ENCODE measurements around the gene CEACAM19. TPM values are rescaled to one million over a fixed set of nuclear protein-coding genes. Genes with fewer than 3 reads are reported as not detected.
"Not testable (repeated sequence)": the region's sequence is repeated elsewhere in the genome, so short reads cannot be mapped to it uniquely, and the experiment has no call there.

The CEACAM19 gene
- polyA plus RNA-seq, 4 donors, result 4.3 to 53.0 (median 21.6) TPM

DNA sequence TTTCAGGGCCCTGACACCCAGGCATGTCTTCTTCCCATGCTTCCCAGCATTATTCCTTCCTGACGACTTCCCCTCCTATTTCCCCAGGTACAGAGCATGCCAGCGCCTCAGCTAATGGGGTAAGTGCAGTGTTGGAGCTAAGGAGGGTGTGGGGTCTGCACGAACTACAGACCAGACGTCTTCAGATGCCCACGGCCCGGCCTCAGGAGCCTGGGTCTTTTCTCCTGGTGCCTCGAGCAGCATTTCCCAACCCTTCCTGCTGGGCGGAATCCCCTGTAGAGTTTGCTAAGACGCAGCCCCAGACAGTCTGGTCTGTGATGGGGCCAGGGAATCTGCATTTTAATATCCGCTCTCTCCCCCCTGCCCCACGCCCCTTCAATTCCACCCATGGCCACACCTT is 10.1 kb upstream of the CEACAM19 start:
- no peaks in the 10 kb centered on the region for H3K9me3 ChIP-seq (ENCODE audit: control insufficient read depth in 2 of 2, insufficient read depth in 1 of 2, low read depth in 1 of 2, low read length in 1 of 2)
- H3K4me3 ChIP-seq (ENCODE audit: low read depth in 1 of 3, low read length in 3 of 3), result no peak overlapping the region
- H3K27ac ChIP-seq (ENCODE audit: low read depth in 1 of 3, low read length in 2 of 3), result no peak overlapping the region
- H3K36me3 ChIP-seq (ENCODE audit: control insufficient read depth in 3 of 3, insufficient read depth in 2 of 3, low read depth in 1 of 3, low read length in 3 of 3), result peaks cover 8 to 92% (median 19%) of the 10 kb centered on the region in 3 donors
- no peak for DNase-seq
- peaks cover 0 to 4% (median 0%) of the 10 kb centered on the region in 3 donors for H3K4me1 ChIP-seq (ENCODE audit: control insufficient read depth in 3 of 3, insufficient read depth in 2 of 3, low read depth in 1 of 3, low read length in 2 of 3)
- H3K27me3 ChIP-seq (ENCODE audit: control insufficient read depth in 3 of 3, insufficient read depth in 3 of 3, low read length in 3 of 3), result no peaks in the 10 kb centered on the region
- 86 to 93% (median 91%) methylated on average over 10 to 11 of the region's 11 CpGs for WGBS, 3 donors
- FAIRE-seq, result no peak

DNA sequence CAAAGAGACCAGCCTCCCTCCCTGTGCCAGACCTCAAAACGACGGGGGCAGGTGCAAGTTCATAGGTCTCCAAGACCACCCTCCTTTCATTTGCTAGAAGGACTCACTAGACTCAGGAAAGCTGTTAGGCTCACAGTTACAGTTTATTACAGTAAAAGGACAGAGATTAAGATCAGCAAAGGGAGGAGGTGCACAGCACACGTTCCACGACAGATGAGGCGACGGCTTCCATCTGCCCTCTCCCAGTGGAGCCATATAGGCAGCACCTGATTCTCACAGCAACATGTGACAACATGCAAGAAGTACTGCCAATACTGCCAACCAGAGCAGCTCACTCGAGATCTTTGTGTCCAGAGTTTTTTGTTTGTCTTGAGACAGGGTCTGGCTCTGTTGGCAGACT is 9.4 kb upstream of the CEACAM19 start:
- Histone ChIP-seq H3K4me3 (ENCODE audit: low read depth in 1 of 3, low read length in 3 of 3) (no peak overlapping the region), H3K27ac (ENCODE audit: low read depth in 1 of 3, low read length in 2 of 3) (no peak overlapping the region), H3K4me1 (ENCODE audit: control insufficient read depth in 3 of 3, insufficient read depth in 2 of 3, low read depth in 1 of 3, low read length in 2 of 3) (peaks cover 0 to 2% (median 0%) of the 10 kb centered on the region in 3 donors), H3K27me3 (ENCODE audit: control insufficient read depth in 3 of 3, insufficient read depth in 3 of 3, low read length in 3 of 3) (no peaks in the 10 kb centered on the region), H3K36me3 (ENCODE audit: control insufficient read depth in 3 of 3, insufficient read depth in 2 of 3, low read depth in 1 of 3, low read length in 3 of 3) (peaks cover 8 to 92% (median 18%) of the 10 kb centered on the region in 3 donors), H3K9me3 (ENCODE audit: control insufficient read depth in 2 of 2, insufficient read depth in 1 of 2, low read depth in 1 of 2, low read length in 1 of 2) (no peaks in the 10 kb centered on the region)
- FAIRE-seq, result no peak
- 67 to 70% (median 70%) methylated on average over 7 of the region's 7 CpGs for WGBS, 3 donors
- no peak for DNase-seq

DNA sequence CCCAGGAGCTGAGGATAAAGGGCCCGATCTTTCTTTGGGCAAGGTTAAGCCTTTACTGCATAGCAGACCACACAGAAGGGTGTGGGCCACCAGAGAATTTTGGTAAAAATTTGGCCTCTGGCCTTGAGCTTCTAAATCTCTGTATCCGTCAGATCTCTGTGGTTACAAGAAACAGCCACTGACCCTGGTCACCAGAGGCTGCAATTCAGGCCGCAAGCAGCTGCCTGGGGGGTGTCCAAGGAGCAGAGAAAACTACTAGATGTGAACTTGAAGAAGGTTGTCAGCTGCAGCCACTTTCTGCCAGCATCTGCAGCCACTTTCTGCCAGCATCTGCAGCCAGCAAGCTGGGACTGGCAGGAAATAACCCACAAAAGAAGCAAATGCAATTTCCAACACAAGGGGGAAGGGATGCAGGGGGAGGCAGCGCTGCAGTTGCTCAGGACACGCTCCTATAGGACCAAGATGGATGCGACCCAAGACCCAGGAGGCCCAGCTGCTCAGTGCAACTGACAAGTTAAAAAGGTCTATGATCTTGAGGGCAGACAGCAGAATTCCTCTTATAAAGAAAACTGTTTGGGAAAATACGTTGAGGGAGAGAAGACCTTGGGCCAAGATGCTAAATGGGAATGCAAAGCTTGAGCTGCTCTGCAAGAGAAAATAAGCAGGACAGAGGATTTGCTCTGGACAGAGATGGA is 8.4 kb upstream of the CEACAM19 start:
- DNase-seq (no peak), FAIRE-seq (no peak)
- 65 to 85% (median 79%) methylated on average over 7 of the region's 7 CpGs for WGBS, 3 donors
- H3K27me3 ChIP-seq (ENCODE audit: control insufficient read depth in 3 of 3, insufficient read depth in 3 of 3, low read length in 3 of 3), result no peaks in the 10 kb centered on the region
- peaks cover 8 to 86% (median 18%) of the 10 kb centered on the region in 3 donors for H3K36me3 ChIP-seq (ENCODE audit: control insufficient read depth in 3 of 3, insufficient read depth in 2 of 3, low read depth in 1 of 3, low read length in 3 of 3)
- no peaks in the 10 kb centered on the region for H3K9me3 ChIP-seq (ENCODE audit: control insufficient read depth in 2 of 2, insufficient read depth in 1 of 2, low read depth in 1 of 2, low read length in 1 of 2)
- H3K4me1 ChIP-seq (ENCODE audit: control insufficient read depth in 3 of 3, insufficient read depth in 2 of 3, low read depth in 1 of 3, low read length in 2 of 3), result no peaks in the 10 kb centered on the region
- H3K27ac ChIP-seq (ENCODE audit: low read depth in 1 of 3, low read length in 2 of 3), result no peak overlapping the region
- H3K4me3 ChIP-seq (ENCODE audit: low read depth in 1 of 3, low read length in 3 of 3), result no peak overlapping the region

DNA sequence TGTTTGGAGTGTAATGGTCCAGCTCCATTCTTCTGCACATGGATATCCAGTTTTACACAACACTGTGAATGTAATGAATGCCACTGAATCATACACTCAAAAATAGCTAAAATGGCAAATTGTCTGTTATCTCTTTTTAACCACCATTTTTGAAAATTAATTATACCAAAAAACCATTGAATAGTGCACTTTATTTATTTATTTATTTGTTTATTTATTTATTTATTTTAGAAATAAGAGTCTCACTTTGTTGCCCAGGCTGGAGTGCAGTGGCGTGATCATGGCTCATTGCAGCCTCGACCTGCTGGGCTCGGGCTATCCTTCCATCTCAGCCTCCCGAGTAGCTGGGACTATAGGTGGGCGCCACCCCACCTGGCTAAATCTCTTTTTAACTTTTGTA is 7.3 kb upstream of the CEACAM19 start:
- Histone ChIP-seq H3K27me3 (ENCODE audit: control insufficient read depth in 3 of 3, insufficient read depth in 3 of 3, low read length in 3 of 3) (no peaks in the 10 kb centered on the region), H3K4me3 (ENCODE audit: low read depth in 1 of 3, low read length in 3 of 3) (no peak overlapping the region), H3K27ac (ENCODE audit: low read depth in 1 of 3, low read length in 2 of 3) (no peak overlapping the region), H3K36me3 (ENCODE audit: control insufficient read depth in 3 of 3, insufficient read depth in 2 of 3, low read depth in 1 of 3, low read length in 3 of 3) (peaks cover 8 to 74% (median 18%) of the 10 kb centered on the region in 3 donors), H3K9me3 (ENCODE audit: control insufficient read depth in 2 of 2, insufficient read depth in 1 of 2, low read depth in 1 of 2, low read length in 1 of 2) (no peaks in the 10 kb centered on the region), H3K4me1 (ENCODE audit: control insufficient read depth in 3 of 3, insufficient read depth in 2 of 3, low read depth in 1 of 3, low read length in 2 of 3) (no peaks in the 10 kb centered on the region)
- FAIRE-seq, result no peak
- no peak for DNase-seq
- 93 to 97% (median 96%) methylated on average over 5 of the region's 5 CpGs for WGBS, 3 donors

DNA sequence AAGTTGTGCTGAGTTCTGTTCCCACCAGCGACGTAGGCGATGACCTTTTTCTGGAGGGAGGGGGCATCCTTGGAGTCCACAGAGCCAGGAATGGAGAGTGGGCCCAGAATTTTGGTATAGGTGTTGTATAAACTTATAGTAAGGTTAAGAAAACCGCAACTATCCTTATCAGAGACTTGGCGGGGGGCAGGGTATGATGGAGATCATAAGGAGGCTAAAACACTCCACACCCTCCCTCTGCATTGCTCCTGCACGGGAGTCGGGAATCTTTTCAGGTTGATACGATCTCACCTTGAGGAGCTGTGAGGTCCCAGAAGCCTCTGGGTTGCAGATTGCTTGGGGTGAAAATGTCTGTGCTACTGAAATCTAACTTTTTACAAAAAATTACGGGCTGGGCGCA is 6.3 kb upstream of the CEACAM19 start:
- no peaks in the 10 kb centered on the region for H3K9me3 ChIP-seq (ENCODE audit: control insufficient read depth in 2 of 2, insufficient read depth in 1 of 2, low read depth in 1 of 2, low read length in 1 of 2)
- FAIRE-seq, result no peak

DNA sequence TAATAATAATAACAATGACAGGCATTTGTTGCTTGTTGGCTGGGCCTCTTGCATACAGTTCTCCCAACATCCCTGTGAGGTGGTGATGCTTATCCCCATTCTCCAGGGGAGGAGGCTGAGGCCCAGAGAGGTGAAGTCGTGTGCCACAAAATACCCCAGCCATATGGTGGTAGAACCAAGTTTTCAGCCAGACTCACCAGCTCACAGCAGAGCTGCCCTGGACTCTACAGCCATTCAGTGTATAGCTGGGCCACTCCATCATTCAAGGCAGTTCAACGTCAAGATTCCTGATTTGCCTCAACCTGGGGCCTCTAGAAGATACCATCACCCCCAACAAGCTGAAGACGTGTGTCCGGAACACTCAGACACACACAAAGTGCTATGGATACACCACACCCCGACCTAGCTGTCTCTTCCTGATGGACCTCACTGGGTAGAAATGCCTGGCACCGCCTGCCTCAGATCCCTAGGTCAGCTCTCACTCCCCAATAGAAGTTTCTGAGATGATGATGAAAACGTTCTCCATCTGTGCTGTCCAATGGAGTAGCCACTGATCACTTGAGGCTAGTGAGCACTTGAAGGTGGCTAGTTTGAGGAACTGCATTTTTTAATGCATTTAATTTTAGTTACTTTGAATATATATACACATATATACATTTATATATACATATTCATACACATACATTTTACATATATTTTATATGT is 4.3 kb upstream of the CEACAM19 start:
- no peaks in the 10 kb centered on the region for H3K27me3 ChIP-seq (ENCODE audit: control insufficient read depth in 3 of 3, insufficient read depth in 3 of 3, low read length in 3 of 3)
- H3K27ac ChIP-seq (ENCODE audit: low read depth in 1 of 3, low read length in 2 of 3), result no peak overlapping the region
- H3K36me3 ChIP-seq (ENCODE audit: control insufficient read depth in 3 of 3, insufficient read depth in 2 of 3, low read depth in 1 of 3, low read length in 3 of 3), result peaks cover 4 to 55% (median 8%) of the 10 kb centered on the region in 3 donors
- H3K9me3 ChIP-seq (ENCODE audit: control insufficient read depth in 2 of 2, insufficient read depth in 1 of 2, low read depth in 1 of 2, low read length in 1 of 2), result no peaks in the 10 kb centered on the region
- H3K4me1 ChIP-seq (ENCODE audit: control insufficient read depth in 3 of 3, insufficient read depth in 2 of 3, low read depth in 1 of 3, low read length in 2 of 3), result no peaks in the 10 kb centered on the region
- DNase-seq (no peak), FAIRE-seq (no peak)
- 79 to 81% (median 79%) methylated on average over 7 of the region's 7 CpGs for WGBS, 3 donors
- H3K4me3 ChIP-seq (ENCODE audit: low read depth in 1 of 3, low read length in 3 of 3), result no peak overlapping the region

More for the DNA sequence above, 6.3 kb upstream of the CEACAM19 start:
- peaks cover 4 to 70% (median 15%) of the 10 kb centered on the region in 3 donors for H3K36me3 ChIP-seq (ENCODE audit: control insufficient read depth in 3 of 3, insufficient read depth in 2 of 3, low read depth in 1 of 3, low read length in 3 of 3)
- no peaks in the 10 kb centered on the region for H3K27me3 ChIP-seq (ENCODE audit: control insufficient read depth in 3 of 3, insufficient read depth in 3 of 3, low read length in 3 of 3)
- no peaks in the 10 kb centered on the region for H3K4me1 ChIP-seq (ENCODE audit: control insufficient read depth in 3 of 3, insufficient read depth in 2 of 3, low read depth in 1 of 3, low read length in 2 of 3)
- H3K27ac ChIP-seq (ENCODE audit: low read depth in 1 of 3, low read length in 2 of 3), result no peak overlapping the region
- WGBS, 3 donors, result 89 to 93% (median 93%) methylated on average over 10 of the region's 10 CpGs
- no peak for DNase-seq
- no peak overlapping the region for H3K4me3 ChIP-seq (ENCODE audit: low read depth in 1 of 3, low read length in 3 of 3)

DNA sequence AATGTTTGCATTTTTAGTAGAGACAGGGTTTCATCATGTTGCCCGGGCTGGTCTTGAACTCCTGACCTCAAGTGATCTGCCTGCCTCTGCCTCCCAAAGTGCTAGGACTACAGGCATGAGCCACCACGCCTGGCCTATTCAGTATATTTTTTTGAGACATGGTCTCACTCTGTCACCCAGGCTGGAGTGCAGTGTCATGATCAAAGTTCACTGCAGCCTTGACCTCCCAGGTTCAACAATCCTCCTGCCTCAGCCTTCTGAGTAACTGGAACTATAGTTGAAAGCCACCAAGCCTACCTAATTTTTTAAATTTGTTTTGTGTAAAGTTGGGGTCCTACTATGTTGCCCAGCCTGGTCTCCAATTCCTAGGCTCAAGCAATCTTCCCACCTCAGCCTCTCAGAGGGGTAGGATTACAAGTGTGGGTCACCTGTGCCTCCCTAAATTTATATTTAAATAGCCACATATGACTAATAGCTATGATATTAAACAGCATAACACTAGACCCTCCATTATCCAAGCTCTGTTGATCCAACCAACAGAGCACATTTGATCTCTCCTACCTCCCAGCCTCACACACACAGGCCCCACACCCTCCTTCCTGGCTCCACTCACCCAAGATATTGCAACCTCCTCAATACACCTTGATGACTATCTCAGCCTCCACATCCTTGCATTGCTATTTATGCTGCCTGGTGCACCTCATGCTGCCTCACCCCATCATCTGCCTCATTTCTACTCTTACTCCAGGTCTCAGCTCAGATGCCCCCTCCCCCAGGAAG is 2.1 kb upstream of the CEACAM19 start:
- peak in 1 of 2 donors; percentile 28 for DNase-seq
- FAIRE-seq, result no peak
- WGBS, 3 donors, result 66 to 88% (median 77%) methylated on average over 2 of the region's 2 CpGs
- no peak overlapping the region for H3K4me3 ChIP-seq (ENCODE audit: low read depth in 1 of 3, low read length in 3 of 3)
- peaks cover 0 to 45% (median 0%) of the 10 kb centered on the region in 3 donors for H3K36me3 ChIP-seq (ENCODE audit: control insufficient read depth in 3 of 3, insufficient read depth in 2 of 3, low read depth in 1 of 3, low read length in 3 of 3)
- no peaks in the 10 kb centered on the region for H3K27me3 ChIP-seq (ENCODE audit: control insufficient read depth in 3 of 3, insufficient read depth in 3 of 3, low read length in 3 of 3)
- no peaks in the 10 kb centered on the region for H3K9me3 ChIP-seq (ENCODE audit: control insufficient read depth in 2 of 2, insufficient read depth in 1 of 2, low read depth in 1 of 2, low read length in 1 of 2)
- H3K4me1 ChIP-seq (ENCODE audit: control insufficient read depth in 3 of 3, insufficient read depth in 2 of 3, low read depth in 1 of 3, low read length in 2 of 3), result no peaks in the 10 kb centered on the region
- no peak overlapping the region for H3K27ac ChIP-seq (ENCODE audit: low read depth in 1 of 3, low read length in 2 of 3)

DNA sequence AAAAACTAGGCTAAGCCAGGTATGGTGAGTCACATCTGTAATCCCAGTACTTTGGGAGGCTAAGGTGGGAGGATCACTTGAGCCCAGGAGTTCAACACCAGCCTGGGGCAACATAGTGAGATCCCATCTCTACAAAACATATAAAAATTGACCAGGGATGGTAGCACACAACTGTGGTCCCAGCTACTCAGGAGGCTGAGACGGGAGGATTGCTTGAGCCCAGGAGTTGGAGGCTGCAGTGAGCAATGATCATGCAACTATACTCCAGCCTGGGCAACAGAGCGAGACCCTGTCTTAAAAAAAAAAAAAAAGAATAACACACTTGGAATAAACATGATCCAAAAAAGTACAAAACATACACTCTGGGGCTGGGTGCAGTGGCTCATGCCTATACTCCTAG is 1.3 kb upstream of the CEACAM19 start:
- H3K4me1 ChIP-seq (ENCODE audit: control insufficient read depth in 3 of 3, insufficient read depth in 2 of 3, low read depth in 1 of 3, low read length in 2 of 3); DNase-seq; FAIRE-seq; H3K27ac ChIP-seq (ENCODE audit: low read depth in 1 of 3, low read length in 2 of 3); H3K27me3 ChIP-seq (ENCODE audit: control insufficient read depth in 3 of 3, insufficient read depth in 3 of 3, low read length in 3 of 3); H3K9me3 ChIP-seq (ENCODE audit: control insufficient read depth in 2 of 2, insufficient read depth in 1 of 2, low read depth in 1 of 2, low read length in 1 of 2); H3K4me3 ChIP-seq (ENCODE audit: low read depth in 1 of 3, low read length in 3 of 3): not testable (repeated sequence)
- 92 to 97% (median 95%) methylated on average over 2 of the region's 2 CpGs for WGBS, 3 donors
- H3K36me3 ChIP-seq (ENCODE audit: control insufficient read depth in 3 of 3, insufficient read depth in 2 of 3, low read depth in 1 of 3, low read length in 3 of 3), result peaks cover 0 to 44% (median 0%) of the 10 kb centered on the region in 3 donors
